Measurements from ENCODE around the gene C15orf39. TPM values are rescaled to one million over a fixed set of nuclear protein-coding genes. Genes with fewer than 3 reads are reported as not detected.

The C15orf39 gene
- total and polyA plus RNA-seq, 2 donors from 2014 or later = 5.7 to 32.7 TPM

- FAIRE-seq = no peak
- intact Hi-C loops (cut with DNase I) = no loop called here
- DNase-seq = no peak
Observed at GRCh38 chr15:75167588-75168350, 33.9 kb upstream of the C15orf39 start.

GRCh38 chr15:75168374-75168773 lies 33.3 kb upstream of the C15orf39 start:
- no peak for FAIRE-seq
- TF ChIP-seq CTCF (IDR thresholded peaks at IDR 0.05; ENCODE audit: borderline replicate concordance, extremely low read depth, insufficient read depth) = no peak

More at GRCh38 chr15:75167588-75168350, 33.9 kb upstream of the C15orf39 start:
- Histone ChIP-seq H3K4me1 (ENCODE audit: control insufficient read depth in 2 of 3, insufficient read depth in 2 of 3, low read depth in 1 of 3, low read length in 3 of 3) (no peaks in the 10 kb centered on the region), H3K27me3 (ENCODE audit: control insufficient read depth, insufficient read depth, low read length) (no peaks in the 10 kb centered on the region), H3K9ac (ENCODE audit: low read length in 3 of 3) (no peak overlapping the region), H3K36me3 (ENCODE audit: control insufficient read depth in 2 of 3, insufficient read depth in 3 of 3, low read length in 3 of 3) (no peaks in the 10 kb centered on the region), H3K4me3 (ENCODE audit: low read length in 3 of 3) (no peak overlapping the region), H3K27ac (ENCODE audit: low read depth in 2 of 2, low read length in 2 of 2) (no peak overlapping the region), H3K9me3 (ENCODE audit: control insufficient read depth in 2 of 3, insufficient read depth in 1 of 3, low read length in 3 of 3) (peaks cover 0 to 5% (median 0%) of the 10 kb centered on the region in 3 donors)
- TF ChIP-seq CTCF (IDR thresholded peaks at IDR 0.05; ENCODE audit: borderline replicate concordance, extremely low read depth, insufficient read depth) = no peak

GRCh38 chr15:75170203-75170602 lies 31.5 kb upstream of the C15orf39 start:
- TF ChIP-seq CTCF (IDR thresholded peaks at IDR 0.05; ENCODE audit: borderline replicate concordance, extremely low read depth, insufficient read depth) = no peak
- FAIRE-seq = no peak

More at GRCh38 chr15:75168374-75168773, 33.3 kb upstream of the C15orf39 start:
- H3K27me3 ChIP-seq (ENCODE audit: control insufficient read depth, insufficient read depth, low read length) = no peaks in the 10 kb centered on the region
- DNase-seq = no peak
- H3K4me3 ChIP-seq (ENCODE audit: low read length in 3 of 3) = no peak overlapping the region
- H3K9me3 ChIP-seq (ENCODE audit: control insufficient read depth in 2 of 3, insufficient read depth in 1 of 3, low read length in 3 of 3) = peaks cover 0 to 5% (median 0%) of the 10 kb centered on the region in 3 donors
- H3K9ac ChIP-seq (ENCODE audit: low read length in 3 of 3) = no peak overlapping the region
- H3K4me1 ChIP-seq (ENCODE audit: control insufficient read depth in 2 of 3, insufficient read depth in 2 of 3, low read depth in 1 of 3, low read length in 3 of 3) = no peaks in the 10 kb centered on the region
- no peak overlapping the region for H3K27ac ChIP-seq (ENCODE audit: low read depth in 2 of 2, low read length in 2 of 2)
- intact Hi-C loops (cut with DNase I) = no loop called here
- no peaks in the 10 kb centered on the region for H3K36me3 ChIP-seq (ENCODE audit: control insufficient read depth in 2 of 3, insufficient read depth in 3 of 3, low read length in 3 of 3)

More at GRCh38 chr15:75170203-75170602, 31.5 kb upstream of the C15orf39 start:
- H3K27me3 ChIP-seq (ENCODE audit: control insufficient read depth, insufficient read depth, low read length) = no peaks in the 10 kb centered on the region
- peaks cover 0 to 5% (median 0%) of the 10 kb centered on the region in 3 donors for H3K9me3 ChIP-seq (ENCODE audit: control insufficient read depth in 2 of 3, insufficient read depth in 1 of 3, low read length in 3 of 3)
- H3K4me1 ChIP-seq (ENCODE audit: control insufficient read depth in 2 of 3, insufficient read depth in 2 of 3, low read depth in 1 of 3, low read length in 3 of 3) = no peaks in the 10 kb centered on the region
- H3K27ac ChIP-seq (ENCODE audit: low read depth in 2 of 2, low read length in 2 of 2) = no peak overlapping the region
- H3K36me3 ChIP-seq (ENCODE audit: control insufficient read depth in 2 of 3, insufficient read depth in 3 of 3, low read length in 3 of 3) = no peaks in the 10 kb centered on the region
- no peak overlapping the region for H3K4me3 ChIP-seq (ENCODE audit: low read length in 3 of 3)
- DNase-seq = no peak
- intact Hi-C loops (cut with DNase I) = no loop called here
- H3K9ac ChIP-seq (ENCODE audit: low read length in 3 of 3) = no peak overlapping the region

Measured in kidney (tissue), 14 donors.